ENCODE measurements around the gene MB21D2. TPM values are rescaled to one million over a fixed set of nuclear protein-coding genes. Genes with fewer than 3 reads are reported as not detected.

The MB21D2 gene
- total RNA-seq, 1 experiment from 2014 or later = 19.7 TPM

DNA sequence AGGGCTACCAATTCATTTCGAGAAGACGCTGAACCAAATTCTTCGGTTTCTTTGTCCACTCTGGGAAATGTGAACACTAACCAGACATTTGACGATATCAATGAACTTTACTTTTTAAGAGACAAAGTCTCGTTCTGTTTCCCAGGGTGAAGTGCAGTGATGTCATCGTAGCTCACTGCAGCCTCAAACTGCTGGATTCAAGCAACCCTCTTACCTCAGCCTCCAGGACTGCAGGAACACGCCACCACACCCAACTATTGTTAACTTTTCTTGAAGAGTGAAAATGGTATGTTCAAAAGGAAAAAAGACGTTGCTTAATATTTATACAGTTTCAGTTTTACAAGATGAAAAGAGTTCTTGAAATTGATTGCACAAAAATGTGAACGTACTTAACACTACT is 30.6 kb downstream of the MB21D2 start:
- DNase-seq (ENCODE audit: low spot score) (no peak), ATAC-seq (no peak)
- ChIA-PET POLR2A (no interaction called here), CTCF (interaction anchor here (2.4 to 3.1 kb wide), 2 partner anchors 7 to 28 kb away, joined by 7 to 15 read pairs; no protein-coding TSS in a partner anchor)
- TF ChIP-seq GRHL2 (CRISPR knock-in tag; IDR thresholded peaks at IDR 0.05; ENCODE audit: insufficient replicate concordance, severe bottlenecking) = no peak
- TF ChIP-seq CTCF (IDR thresholded peaks at IDR 0.05) = no peak
- no peak for TF ChIP-seq ZBTB43 (CRISPR knock-in tag; IDR thresholded peaks at IDR 0.05)
- no peak for TF ChIP-seq NR3C1 (CRISPR knock-in tag; conservative IDR thresholded peaks at IDR 0.05; ENCODE audit: low read depth)
- TF ChIP-seq, protein P1, sequence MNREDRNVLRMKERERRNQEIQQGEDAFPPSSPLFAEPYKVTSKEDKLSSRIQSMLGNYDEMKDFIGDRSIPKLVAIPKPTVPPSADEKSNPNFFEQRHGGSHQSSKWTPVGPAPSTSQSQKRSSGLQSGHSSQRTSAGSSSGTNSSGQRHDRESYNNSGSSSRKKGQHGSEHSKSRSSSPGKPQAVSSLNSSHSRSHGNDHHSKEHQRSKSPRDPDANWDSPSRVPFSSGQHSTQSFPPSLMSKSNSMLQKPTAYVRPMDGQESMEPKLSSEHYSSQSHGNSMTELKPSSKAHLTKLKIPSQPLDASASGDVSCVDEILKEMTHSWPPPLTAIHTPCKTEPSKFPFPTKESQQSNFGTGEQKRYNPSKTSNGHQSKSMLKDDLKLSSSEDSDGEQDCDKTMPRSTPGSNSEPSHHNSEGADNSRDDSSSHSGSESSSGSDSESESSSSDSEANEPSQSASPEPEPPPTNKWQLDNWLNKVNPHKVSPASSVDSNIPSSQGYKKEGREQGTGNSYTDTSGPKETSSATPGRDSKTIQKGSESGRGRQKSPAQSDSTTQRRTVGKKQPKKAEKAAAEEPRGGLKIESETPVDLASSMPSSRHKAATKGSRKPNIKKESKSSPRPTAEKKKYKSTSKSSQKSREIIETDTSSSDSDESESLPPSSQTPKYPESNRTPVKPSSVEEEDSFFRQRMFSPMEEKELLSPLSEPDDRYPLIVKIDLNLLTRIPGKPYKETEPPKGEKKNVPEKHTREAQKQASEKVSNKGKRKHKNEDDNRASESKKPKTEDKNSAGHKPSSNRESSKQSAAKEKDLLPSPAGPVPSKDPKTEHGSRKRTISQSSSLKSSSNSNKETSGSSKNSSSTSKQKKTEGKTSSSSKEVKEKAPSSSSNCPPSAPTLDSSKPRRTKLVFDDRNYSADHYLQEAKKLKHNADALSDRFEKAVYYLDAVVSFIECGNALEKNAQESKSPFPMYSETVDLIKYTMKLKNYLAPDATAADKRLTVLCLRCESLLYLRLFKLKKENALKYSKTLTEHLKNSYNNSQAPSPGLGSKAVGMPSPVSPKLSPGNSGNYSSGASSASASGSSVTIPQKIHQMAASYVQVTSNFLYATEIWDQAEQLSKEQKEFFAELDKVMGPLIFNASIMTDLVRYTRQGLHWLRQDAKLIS (CRISPR knock-in tag; IDR thresholded peaks at IDR 0.05; ENCODE audit: borderline replicate concordance) = no peak
- TF ChIP-seq FOXK1 (CRISPR knock-in tag; IDR thresholded peaks at IDR 0.05) = no peak
- TF ChIP-seq, protein P2, sequence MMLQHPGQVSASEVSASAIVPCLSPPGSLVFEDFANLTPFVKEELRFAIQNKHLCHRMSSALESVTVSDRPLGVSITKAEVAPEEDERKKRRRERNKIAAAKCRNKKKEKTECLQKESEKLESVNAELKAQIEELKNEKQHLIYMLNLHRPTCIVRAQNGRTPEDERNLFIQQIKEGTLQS (CRISPR knock-in tag; conservative IDR thresholded peaks at IDR 0.05) = no peak
- no peaks in the 10 kb centered on the region for H3K27me3 Mint-ChIP-seq (ENCODE audit: low read depth)
- H3K27ac Mint-ChIP-seq = peak overlapping the region; percentile 87; the same call in 1 of the 2 replicates
- no peaks in the 10 kb centered on the region; the same call in 1 of the 2 replicates for H3K36me3 Mint-ChIP-seq
- H3K9me3 Mint-ChIP-seq = no peaks in the 10 kb centered on the region
- no peak overlapping the region for H3K4me3 Mint-ChIP-seq
- peaks cover 86% of the 10 kb centered on the region for H3K4me1 Mint-ChIP-seq

DNA sequence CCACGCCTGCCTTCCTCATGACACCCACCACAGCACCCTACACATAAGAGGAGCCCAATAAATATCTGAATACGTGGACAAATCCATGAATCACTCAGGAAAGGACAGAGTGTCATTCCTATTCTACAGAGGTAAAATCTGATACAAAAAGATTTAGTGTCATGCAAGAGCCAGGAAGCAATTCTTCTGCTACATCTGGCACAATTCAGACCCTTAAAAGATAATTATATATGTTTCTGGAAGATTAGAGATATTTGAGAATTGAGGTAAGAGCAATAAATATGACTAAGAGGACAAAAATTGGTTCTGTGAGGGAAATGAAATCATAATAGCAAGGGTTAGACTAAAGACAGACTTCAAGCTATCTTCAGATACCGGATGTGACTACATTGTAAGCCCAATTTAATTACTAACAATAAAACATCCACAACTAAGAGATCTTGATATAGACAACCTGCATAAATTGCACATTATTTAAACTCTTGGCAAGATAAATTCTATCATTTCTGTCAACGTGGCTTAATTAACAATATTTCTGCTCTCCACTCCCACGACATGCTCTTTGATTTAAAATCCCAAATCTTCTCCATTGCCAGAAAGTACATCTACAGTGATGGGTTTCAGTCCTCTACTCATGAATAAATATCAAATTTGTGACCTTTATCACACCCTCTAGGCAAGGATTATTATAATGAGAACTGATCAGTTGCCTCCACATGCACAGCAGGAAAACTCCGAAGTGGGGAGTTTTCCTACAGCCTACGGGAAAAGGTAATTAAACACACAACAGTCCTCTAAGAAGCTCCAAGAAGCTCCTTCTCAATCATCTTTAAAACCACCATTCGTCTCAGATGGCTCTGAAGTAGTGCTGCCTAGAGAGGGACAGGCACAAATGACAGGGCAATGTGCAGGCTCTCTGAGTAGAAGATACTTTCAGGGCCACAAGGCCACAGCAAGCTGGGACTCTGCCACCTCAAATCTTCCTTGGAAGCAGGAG is 32.6 kb downstream of the MB21D2 start:
- no peak for DNase-seq (ENCODE audit: low spot score)
- Mint-ChIP-seq H3K4me3 (no peak overlapping the region), H3K36me3 (no peaks in the 10 kb centered on the region; the same call in 1 of the 2 replicates), H3K27ac (peak overlapping the region; percentile 73), H3K9me3 (no peaks in the 10 kb centered on the region), H3K27me3 (ENCODE audit: low read depth) (no peaks in the 10 kb centered on the region), H3K4me1 (peaks cover 78% of the 10 kb centered on the region)
- no peak for ATAC-seq
- no peak for TF ChIP-seq TEAD4 (CRISPR knock-in tag; IDR thresholded peaks at IDR 0.05)
- no peak for TF ChIP-seq PRRX2 (CRISPR knock-in tag; IDR thresholded peaks at IDR 0.05)
- no peak for TF ChIP-seq ERG (CRISPR knock-in tag; IDR thresholded peaks at IDR 0.05)
- TF ChIP-seq ZNF423 (CRISPR knock-in tag; IDR thresholded peaks at IDR 0.05) = no peak
- TF ChIP-seq NR1H2 (CRISPR knock-in tag; IDR thresholded peaks at IDR 0.05) = no peak
- no peak for TF ChIP-seq TP53 (CRISPR knock-in tag; IDR thresholded peaks at IDR 0.05)
- TF ChIP-seq NR2C2 (CRISPR knock-in tag; IDR thresholded peaks at IDR 0.05) = no peak
- TF ChIP-seq, protein P3, sequence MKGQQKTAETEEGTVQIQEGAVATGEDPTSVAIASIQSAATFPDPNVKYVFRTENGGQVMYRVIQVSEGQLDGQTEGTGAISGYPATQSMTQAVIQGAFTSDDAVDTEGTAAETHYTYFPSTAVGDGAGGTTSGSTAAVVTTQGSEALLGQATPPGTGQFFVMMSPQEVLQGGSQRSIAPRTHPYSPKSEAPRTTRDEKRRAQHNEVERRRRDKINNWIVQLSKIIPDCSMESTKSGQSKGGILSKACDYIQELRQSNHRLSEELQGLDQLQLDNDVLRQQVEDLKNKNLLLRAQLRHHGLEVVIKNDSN (CRISPR knock-in tag; IDR thresholded peaks at IDR 0.05) = no peak
- no peak for TF ChIP-seq SMAD4 (CRISPR knock-in tag; IDR thresholded peaks at IDR 0.05)
- TF ChIP-seq CTCF (IDR thresholded peaks at IDR 0.05) = no peak
- no peak for TF ChIP-seq ATF2 (CRISPR knock-in tag; IDR thresholded peaks at IDR 0.05; ENCODE audit: borderline replicate concordance, low read depth)
- ChIA-PET CTCF (interaction anchor here (0.7 kb wide), 1 partner anchor 30 kb away, joined by 3 read pairs; no protein-coding TSS in a partner anchor), POLR2A (no interaction called here)

Measured in WTC11 (cell line).